Measurements from ENCODE around the gene TNF.

Gene TNF

GRCh38 chr6:31621991-31622390, 46.6 kb downstream of the TNF start:
- no peak for TF ChIP-seq CTCF (conservative IDR thresholded peaks at IDR 0.05; ENCODE audit: low read depth, low read length)
- no peak for DNase-seq (ENCODE audit: low read depth)
- peak overlapping the region; percentile 95 for H3K4me3 ChIP-seq (ENCODE audit: low read depth, low read length)

GRCh38 chr6:31622684-31623091, 47.3 kb downstream of the TNF start:
- no peak for DNase-seq (ENCODE audit: low read depth)
- no peak overlapping the region for H3K4me3 ChIP-seq (ENCODE audit: low read depth, low read length)
- TF ChIP-seq CTCF (conservative IDR thresholded peaks at IDR 0.05; ENCODE audit: low read depth, low read length) = no peak

DNA sequence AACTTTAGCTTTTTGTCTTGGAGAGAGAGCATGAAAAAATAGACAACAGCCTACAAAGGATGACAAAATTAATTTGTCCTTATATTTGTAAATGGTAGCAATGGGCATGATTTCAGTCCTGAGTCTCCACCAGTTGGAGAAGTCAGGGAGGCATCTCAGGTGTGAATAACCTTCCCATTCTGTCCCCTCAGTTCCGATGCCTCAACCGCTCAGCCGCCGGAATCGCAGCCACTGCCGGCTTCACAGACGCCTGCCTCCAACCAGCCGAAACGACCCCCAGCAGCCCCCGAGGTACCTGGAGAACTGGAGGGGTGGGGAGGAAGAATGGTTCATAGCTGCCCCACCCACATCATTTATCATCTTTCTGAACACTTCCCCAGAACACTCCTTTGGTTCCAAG, 48.7 kb downstream of the TNF start:
- no peak for DNase-seq (ENCODE audit: low read depth)
- no peak for TF ChIP-seq CTCF (conservative IDR thresholded peaks at IDR 0.05; ENCODE audit: low read depth, low read length)
- H3K4me3 ChIP-seq (ENCODE audit: low read depth, low read length) = no peak overlapping the region

DNA sequence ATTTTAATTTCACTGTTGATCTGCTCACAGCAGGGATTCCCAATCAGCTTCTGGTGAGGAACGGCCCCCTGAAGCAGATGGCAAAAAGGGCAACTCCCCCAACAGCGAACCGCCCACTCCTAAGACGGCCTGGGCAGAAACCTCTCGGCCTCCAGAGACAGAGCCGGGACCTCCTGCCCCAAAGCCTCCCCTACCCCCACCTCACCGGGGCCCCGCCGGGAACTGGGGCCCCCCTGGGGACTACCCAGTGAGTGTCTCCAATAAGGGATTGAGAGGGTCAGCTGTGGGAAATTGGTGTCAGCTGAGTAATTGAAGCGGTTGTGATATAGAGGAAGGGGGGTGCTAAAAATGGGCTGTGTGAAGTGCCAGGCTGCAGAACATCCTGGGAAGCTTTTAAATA, 51.6 kb downstream of the TNF start:
- peak; percentile 45 for DNase-seq (ENCODE audit: low read depth)
- no peak for TF ChIP-seq CTCF (conservative IDR thresholded peaks at IDR 0.05; ENCODE audit: low read depth, low read length)
- no peak overlapping the region for H3K4me3 ChIP-seq (ENCODE audit: low read depth, low read length)

DNA sequence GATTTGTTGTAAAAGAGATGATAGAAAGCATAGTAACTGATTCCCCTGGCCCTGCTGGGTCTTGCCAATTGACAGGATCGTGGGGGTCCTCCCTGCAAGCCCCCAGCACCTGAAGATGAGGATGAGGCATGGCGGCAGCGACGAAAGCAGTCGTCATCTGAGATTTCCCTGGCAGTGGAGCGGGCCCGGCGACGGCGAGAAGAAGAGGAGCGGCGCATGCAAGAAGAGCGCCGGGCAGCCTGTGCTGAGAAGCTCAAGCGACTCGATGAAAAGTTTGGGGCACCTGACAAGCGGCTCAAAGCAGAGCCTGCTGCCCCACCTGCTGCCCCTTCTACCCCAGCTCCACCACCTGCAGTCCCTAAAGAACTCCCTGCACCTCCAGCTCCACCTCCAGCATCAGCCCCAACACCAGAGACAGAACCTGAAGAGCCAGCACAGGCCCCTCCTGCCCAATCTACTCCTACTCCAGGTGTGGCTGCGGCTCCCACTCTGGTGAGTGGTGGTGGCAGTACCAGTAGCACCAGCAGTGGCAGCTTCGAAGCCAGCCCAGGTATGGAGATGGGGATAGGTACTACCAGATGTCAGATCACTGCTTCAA, 52.4 kb downstream of the TNF start:
- no peak overlapping the region for H3K4me3 ChIP-seq (ENCODE audit: low read depth, low read length)
- no peak for TF ChIP-seq CTCF (conservative IDR thresholded peaks at IDR 0.05; ENCODE audit: low read depth, low read length)

More for the DNA sequence above, 52.4 kb downstream of the TNF start:
- DNase-seq (ENCODE audit: low read depth) = no peak

Data from choroid plexus epithelial cell (primary cell).